ENCODE results near the gene DNAJC15.

DNAJC15 gene

DNA sequence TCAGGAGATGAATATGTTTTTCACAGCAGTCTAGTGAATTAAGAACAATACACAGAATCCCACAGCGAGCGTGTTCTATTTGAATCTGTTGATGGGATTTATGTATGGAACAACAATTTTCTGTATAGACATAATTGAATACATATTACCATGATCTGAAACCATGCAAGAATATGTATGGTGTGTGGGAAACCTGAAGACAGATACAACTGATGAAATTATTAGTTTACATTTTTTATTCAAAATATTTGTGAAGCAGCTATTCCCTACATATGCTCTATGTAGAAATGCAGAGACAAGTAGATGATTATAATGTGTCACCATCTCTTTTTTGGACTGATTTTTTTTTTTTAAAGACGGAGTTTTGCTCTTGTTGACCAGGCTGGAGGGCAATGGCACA, 91.8 kb downstream of the DNAJC15 start:
- no peak for DNase-seq (ENCODE audit: low read depth)
- TF ChIP-seq, protein P1, sequence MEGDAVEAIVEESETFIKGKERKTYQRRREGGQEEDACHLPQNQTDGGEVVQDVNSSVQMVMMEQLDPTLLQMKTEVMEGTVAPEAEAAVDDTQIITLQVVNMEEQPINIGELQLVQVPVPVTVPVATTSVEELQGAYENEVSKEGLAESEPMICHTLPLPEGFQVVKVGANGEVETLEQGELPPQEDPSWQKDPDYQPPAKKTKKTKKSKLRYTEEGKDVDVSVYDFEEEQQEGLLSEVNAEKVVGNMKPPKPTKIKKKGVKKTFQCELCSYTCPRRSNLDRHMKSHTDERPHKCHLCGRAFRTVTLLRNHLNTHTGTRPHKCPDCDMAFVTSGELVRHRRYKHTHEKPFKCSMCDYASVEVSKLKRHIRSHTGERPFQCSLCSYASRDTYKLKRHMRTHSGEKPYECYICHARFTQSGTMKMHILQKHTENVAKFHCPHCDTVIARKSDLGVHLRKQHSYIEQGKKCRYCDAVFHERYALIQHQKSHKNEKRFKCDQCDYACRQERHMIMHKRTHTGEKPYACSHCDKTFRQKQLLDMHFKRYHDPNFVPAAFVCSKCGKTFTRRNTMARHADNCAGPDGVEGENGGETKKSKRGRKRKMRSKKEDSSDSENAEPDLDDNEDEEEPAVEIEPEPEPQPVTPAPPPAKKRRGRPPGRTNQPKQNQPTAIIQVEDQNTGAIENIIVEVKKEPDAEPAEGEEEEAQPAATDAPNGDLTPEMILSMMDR (IDR thresholded peaks at IDR 0.05; ENCODE audit: insufficient read depth, low read depth, low read length, missing control alignments), result no peak
- H3K4me3 ChIP-seq (ENCODE audit: low read depth, low read length), result no peak overlapping the region

DNA sequence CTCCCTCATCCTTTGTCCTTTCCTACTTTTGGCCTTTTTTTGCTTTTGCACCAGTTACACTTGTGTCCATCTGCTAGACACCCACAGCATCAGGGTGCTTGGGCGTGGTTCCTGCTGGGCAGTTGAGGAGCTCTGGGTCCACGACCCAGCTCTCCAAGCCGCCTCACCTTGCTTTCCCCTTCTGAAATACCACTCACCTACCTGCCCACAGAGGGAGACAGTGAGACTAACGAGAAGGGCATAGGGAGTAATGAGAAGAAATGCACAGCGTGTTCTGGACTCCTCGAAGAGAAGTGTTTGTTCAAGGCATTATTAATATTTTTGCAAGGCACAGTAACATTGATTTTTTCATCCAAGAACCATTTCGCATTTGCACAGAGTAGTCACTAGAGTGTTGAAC, 92.9 kb downstream of the DNAJC15 start:
- peak; percentile 12 for DNase-seq (ENCODE audit: low read depth)
- H3K4me3 ChIP-seq (ENCODE audit: low read depth, low read length), result no peak overlapping the region
- TF ChIP-seq, protein P1 (IDR thresholded peaks at IDR 0.05; ENCODE audit: insufficient read depth, low read depth, low read length, missing control alignments), result no peak

DNA sequence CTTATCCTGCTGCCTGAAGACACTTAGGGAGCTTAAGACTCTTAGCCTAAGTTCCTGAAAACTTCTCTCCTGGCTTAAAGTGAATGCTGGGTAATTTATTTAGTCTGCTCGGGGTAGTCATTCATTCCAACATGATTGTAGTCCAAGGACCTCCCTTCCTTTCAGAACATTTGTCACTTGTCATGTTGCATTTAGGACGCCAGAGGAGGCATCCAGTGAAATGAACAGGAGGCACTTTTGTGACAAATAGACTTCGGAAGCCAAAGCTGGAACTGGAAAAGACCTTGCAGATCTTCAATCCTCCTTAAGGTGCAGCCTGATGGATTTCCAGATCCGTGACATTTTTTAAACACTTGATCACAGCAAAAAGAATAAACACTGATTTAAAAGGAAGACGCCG, 95.1 kb downstream of the DNAJC15 start:
- TF ChIP-seq, protein P1 (IDR thresholded peaks at IDR 0.05; ENCODE audit: insufficient read depth, low read depth, low read length, missing control alignments), result no peak
- H3K4me3 ChIP-seq (ENCODE audit: low read depth, low read length), result no peak overlapping the region
- no peak for DNase-seq (ENCODE audit: low read depth)

DNA sequence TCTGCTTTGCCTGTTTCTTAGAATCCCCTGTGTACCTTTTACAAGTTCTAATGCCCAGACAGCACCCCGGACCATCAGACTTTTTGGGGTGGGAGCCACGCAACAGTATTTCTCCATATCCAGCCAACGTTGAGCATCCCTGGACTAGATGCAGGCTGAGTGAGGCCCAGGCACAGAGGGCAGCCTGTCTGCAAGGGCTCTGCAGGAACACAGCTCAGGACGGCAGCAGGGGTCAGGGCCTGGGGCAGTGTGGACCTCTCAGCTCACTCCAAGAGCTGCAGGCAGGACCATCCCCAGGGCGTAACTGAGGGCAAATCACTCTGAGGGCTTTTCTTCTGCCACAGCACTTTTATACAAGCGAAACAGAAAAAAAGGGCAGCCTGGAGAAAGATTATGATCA, 95.8 kb downstream of the DNAJC15 start:
- TF ChIP-seq, protein P1 (IDR thresholded peaks at IDR 0.05; ENCODE audit: insufficient read depth, low read depth, low read length, missing control alignments), result no peak

DNA sequence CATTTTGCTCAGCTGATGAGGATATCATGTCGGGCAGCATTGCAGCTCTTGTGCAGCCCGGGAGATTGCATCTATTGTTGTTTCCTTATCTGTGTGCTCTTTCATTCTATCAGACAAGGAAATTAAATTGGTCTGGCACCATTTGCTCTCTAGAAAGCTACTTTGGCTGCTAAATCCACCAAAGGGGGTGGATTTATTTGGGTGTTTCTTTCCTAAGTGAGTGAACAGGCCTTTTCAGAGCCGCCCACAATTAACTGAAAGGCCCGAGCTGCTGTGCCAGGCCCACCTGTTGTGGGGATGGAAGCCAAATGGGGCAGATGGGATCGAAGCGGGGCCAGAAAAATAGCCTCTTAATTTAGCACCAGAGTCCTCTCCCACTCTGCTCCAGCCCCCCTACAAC, 99.4 kb downstream of the DNAJC15 start:
- TF ChIP-seq, protein P1 (IDR thresholded peaks at IDR 0.05; ENCODE audit: insufficient read depth, low read depth, low read length, missing control alignments), result no peak
- H3K4me3 ChIP-seq (ENCODE audit: low read depth, low read length), result no peak overlapping the region
- DNase-seq (ENCODE audit: low read depth), result no peak

More for the DNA sequence above, 95.8 kb downstream of the DNAJC15 start:
- no peak for DNase-seq (ENCODE audit: low read depth)
- no peak overlapping the region for H3K4me3 ChIP-seq (ENCODE audit: low read depth, low read length)

DNA sequence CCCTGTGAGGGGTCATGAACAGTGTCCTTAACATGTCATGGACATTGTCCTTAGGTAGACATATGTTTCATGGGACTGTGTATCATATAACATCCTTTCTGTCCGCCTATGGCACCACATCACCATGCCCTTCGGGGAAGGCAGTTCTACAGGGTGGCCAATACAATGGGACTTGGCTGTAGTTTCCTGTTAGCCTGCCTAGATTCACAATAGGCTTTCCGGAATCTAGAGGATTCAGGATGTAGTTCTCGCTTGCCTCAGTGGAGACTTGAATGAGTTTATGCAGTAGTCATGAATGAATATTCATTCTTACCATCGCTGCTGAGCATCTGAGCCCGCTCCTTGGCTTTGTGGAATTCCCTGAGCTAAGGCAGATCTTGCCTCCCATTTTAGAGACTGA, 100.5 kb downstream of the DNAJC15 start:
- no peak overlapping the region for H3K4me3 ChIP-seq (ENCODE audit: low read depth, low read length)
- no peak for DNase-seq (ENCODE audit: low read depth)
- TF ChIP-seq, protein P1 (IDR thresholded peaks at IDR 0.05; ENCODE audit: insufficient read depth, low read depth, low read length, missing control alignments), result no peak

DNA sequence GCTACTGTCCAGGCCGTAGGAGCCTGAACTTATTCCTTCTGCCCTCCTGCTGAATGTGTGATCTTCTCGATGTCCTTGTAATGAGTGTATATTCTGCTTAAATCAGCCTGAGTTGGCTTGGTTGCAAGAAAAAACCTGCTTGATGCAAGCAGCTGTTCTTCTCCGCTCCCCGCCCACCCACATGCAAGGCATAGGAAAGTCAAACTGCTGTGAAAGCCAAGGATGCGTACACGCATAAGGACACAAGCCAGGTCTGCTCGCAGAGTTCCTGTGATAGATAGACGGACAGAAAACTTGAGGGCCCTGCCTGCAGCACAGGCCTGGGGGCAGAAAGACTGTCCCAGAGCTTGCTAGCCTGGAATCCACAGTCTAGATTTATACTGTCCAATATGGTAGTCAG, 101.1 kb downstream of the DNAJC15 start:
- no peak overlapping the region for H3K4me3 ChIP-seq (ENCODE audit: low read depth, low read length)
- TF ChIP-seq, protein P1 (IDR thresholded peaks at IDR 0.05; ENCODE audit: insufficient read depth, low read depth, low read length, missing control alignments), result no peak
- DNase-seq (ENCODE audit: low read depth), result no peak
